HL-60/S4 (cell line): ENCODE data around the gene DDX25.

Experiments
- in situ Hi-C: fragments of 300-500 bp; cut with MboI; formaldehyde crosslinking; loops from 2 replicates; pipeline ENCODE4 v1.14.3; 2022; ENCODE audit warnings: low sequenced_read_pairs

DDX25 gene

GRCh38 chr11:125933030-125933813 lies 28.9 kb downstream of the DDX25 start:
- in situ Hi-C loops = no loop called here

DNA sequence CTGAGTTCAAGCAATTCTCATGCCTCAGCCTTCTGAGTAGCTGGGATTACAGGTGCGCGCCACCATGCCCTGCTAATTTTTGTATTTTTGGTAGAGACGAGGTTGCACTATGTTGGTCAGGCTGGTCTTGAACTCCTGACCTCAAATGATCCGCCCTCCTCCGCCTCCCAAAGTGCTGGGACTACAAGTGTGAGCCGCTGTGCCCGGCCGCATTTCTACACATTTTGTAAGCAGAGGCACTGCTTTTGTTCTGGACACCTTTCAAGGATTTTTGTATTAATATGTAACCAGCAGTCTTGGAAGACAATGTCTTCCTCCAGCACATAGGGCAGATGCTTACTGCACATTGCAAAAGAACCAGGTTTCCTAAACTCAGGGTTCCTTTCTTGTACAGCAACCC lies 30.2 kb downstream of the DDX25 start:
- in situ Hi-C loops = no loop called here

DNA sequence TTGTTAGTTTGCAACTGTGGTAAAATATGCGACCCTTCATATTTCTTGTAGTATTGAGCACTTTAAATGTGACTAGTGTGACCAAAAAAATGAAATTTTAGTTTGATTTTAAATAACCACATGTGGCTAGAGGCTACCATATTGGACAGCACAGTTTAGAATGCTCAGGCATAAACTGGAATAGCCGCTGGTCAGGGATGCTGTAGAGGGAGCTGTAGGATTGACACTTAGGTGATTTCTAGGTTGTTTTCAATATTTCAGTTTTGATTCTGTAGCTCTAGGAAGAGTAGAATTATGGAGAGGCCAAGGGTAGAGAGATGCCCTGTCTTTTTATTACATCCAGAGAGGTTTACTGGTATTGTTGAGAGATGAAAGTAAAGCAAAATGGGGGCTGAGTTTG lies 30.7 kb downstream of the DDX25 start:
- in situ Hi-C loops = no loop called here

- in situ Hi-C loops = no loop called here
Observed at GRCh38 chr11:125935618-125936199, 31.4 kb downstream of the DDX25 start.

DNA sequence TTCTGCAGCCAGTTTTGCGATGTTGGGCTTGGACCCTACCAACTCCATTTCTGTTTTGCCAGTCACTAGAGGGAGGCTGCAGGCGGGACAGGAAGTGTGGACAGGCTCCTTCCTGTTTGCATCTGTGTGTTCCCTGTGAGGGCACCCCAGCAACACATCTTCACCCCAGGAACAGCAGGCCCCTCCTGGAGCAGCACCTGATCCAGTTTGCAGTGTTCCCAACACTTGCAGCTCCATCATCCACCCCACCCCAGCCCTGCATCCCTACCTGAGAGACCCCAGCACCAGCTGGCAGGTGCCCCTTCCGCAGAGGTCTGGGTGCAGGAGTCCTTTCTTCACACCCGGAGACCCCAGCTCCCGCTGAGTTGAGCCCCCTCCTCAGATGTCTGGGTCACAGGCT lies 34.1 kb downstream of the DDX25 start:
- in situ Hi-C loops = no loop called here

- in situ Hi-C loops = no loop called here
Observed at GRCh38 chr11:125939081-125939521, 34.8 kb downstream of the DDX25 start.

DNA sequence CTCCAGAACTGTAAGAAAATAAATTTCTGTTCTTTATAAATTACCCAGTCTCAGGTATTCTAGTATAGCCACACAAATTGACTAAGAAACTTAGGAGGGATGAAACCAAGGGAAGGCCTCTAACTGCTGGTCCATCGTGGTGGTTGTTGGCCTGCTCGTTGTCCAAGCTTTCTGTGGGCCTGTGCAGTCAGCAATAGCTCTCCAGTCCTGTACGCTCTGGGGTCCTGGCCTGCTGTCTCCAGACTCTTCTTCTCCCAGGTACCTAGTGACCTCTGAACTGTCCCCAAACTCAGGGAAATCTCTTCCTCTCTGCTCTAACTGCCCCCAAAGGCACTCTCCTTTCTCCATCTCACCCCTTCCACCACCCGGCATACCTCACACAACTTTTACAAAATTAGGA lies 35.8 kb downstream of the DDX25 start:
- in situ Hi-C loops = no loop called here

DNA sequence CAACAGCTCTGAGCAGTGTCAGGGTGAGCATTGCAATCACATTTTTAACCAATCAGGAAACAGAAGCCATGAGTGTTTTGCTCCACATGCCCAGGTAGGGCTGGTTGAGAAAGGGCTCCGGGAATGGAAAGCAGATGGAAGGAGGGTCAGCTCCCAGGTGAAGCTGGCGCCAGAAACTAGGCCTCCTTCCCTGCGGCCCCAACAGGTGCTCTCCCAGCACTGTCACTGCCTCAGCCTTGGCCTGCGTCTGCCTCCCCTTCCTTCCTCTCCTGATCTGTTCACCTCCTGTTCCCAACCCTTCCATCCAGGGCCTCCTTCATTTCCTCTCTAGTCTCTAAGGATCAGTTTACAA lies 36.9 kb downstream of the DDX25 start:
- in situ Hi-C loops = no loop called here

DNA sequence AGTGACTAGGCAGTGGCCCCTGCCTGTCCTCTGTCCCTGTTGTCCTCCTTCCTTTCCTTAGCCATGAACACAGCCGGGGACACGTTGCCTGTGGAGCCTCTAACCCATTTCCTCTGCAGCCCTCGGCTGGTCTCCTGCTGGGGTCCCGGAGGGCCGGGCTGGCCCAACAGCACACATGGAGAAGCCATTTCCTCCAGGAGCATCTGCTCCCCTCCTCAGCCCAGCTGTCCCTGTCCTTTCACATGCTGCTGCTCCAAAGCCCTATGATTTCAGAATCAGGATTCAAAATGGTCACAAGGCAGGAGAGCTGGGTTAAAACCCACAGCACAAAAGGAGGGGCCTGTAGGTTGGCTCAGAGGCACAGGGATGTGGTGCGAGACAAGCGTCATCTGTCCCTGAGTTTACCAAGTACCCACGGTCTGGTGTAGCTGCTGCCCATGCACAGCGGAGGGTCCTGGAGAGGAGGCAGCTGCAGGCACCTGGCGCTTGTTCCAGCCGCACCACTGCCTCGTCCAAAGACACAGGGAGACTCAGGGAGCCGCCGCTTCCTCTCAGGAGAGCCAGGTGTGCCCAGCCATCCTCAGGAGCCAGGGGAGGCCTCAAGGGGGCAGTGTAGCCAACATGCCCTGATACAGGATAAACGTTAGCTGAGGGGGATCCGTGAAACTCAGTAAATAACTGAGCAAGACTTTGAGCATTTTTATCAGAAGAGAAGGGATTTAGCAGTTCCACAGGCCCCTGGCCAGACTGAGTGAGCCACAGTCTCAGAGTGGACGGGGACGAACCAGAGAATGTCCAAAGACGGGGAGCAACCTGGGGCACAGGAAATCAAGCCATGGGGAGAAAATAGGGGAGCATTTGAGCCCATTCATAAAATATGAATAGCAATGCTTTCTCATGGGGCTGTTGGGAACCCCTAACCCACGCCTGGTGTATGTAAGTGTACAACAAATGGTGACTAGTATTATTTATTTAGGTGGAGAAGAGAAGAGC lies 37.6 kb downstream of the DDX25 start:
- in situ Hi-C loops = no loop called here

- in situ Hi-C loops = no loop called here
Observed at GRCh38 chr11:125942771-125943428, 38.6 kb downstream of the DDX25 start.

DNA sequence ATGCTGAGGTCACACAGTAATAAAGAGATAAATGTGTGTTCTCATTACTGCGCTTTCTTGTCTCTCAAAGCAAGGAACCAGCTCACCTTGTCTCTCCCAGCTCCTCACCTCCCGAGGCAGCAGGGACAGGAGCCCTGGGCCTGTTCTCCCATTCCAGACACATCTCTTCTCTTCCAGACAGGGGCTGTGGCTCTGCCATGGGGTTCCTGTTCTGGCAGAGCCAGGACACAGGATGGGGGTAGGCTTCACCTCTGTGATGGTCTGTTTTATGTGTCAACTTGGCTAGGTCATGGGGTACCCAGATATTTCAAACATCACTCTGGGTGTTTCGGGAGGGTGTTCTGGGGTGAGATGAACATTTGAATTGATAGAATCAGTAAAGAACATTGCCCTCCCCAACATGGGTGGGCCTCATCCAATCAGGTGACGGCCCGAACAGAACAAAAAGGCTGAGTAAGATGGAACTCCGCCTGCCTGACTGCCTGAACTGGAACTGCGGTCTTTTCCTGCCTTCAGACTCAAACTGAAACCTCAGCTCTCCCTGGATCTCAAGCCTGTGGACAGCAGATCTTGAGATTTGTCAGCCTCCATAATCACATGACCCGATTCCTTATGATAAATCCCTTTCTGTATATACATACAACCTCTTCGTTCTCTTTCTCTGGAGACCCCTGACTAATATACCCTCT lies 39.5 kb downstream of the DDX25 start:
- in situ Hi-C loops = no loop called here

DNA sequence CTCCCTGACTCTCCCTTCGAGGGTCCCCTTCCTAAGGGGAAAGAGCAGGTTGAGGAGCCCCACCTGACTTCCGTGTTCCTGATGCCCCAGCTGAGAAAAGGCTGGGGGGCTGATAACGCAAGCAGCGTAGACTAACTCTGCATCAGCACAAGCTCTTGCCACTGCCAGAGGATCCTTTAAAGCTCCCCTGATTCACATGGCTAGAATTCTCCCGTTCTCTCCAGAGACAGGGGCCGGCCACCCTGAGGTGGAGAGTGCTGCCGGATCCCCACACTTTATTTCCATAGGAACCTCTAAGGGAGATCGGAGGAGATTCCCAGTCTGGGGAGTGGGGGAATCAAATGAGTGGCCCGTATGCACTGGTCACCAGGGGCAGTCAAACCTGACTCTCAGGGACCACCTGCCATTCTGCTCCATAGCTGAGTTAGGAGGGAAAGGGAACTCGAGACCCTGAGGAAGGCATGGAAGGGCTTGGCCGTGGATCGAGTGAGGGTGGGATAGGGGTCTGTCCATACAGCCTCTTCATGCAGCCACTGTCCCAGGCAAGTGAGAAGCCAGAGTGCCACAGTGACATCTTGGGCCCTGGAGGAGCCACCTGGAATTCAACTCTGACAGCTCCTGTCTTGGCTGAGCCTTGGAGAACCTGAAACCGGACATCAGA lies 40.2 kb downstream of the DDX25 start:
- in situ Hi-C loops = no loop called here

- in situ Hi-C loops = no loop called here
Observed at GRCh38 chr11:125945011-125945796, 40.9 kb downstream of the DDX25 start.

DNA sequence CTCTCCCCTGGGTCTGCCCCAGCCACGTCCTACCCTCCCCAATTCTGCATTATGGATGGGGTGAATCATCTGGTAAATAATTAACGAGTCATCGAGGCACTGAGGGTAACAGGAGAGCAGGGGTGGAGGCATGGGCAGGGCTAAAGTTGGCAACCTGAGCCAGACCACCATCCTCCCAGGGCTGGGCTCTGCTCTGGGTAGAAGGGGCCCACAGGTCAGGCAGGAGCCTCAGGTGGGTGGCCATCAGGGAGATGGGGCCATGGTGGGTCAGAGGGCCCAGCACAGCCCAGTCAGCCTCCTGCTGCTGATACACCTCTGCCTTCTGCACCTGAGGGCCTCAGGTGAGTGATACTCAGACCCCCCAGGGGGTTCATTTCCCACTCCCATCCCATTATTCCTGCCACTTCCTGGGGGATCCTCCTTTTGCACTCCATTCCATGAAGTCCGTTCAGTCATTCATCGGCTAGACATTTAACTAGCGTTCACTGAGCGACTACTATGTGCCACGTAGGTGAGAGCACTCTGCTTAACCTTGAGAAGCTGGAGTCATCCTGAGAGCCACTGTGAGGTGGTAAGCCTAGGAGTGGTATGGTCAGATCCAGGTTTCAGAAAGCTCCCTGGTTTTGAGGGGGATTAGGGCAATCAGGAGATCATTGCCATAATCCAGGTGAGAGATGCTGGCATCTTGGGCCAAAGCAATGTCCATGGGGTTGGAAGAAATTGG lies 41.7 kb downstream of the DDX25 start, which contains the start of gene VSIG10L2:
Gene VSIG10L2 (plus strand): TSS at position 248 of the 724 bp plus-strand sequence. CDS start 12 bp downstream, at position 260.
- in situ Hi-C loops = no loop called here

DNA sequence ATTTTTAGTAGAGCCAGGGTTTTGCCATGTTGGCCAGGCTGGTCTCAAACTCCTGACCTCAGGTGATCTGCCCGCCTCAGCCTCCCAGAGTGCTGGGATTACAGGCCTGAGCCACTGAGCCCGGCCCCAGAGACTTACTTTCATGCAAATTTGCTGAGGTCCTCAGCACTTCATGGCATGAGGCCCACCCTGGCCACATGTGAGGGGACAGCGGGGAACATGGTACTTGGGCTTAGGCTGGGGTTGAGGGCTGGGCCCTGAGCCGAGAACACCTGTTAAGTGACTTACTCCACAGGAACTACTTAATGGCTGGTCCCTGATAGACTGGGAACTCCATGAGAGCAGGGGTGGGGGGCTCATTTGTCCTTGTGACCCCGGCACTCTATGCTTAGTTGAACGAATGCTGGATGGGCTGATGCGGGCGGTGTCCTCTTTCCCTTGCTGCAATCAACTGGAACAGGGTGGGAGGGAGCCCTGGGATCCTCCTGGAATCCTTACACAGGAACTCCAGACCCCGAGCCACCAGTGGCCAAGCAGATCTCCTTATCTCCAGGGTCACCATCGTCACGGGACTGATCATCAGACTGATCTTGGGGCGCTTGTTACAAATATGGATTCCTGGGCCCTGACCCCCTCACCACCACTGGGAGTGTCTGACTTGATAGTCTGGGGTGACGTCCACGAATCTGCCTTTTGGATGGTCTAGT lies 42.6 kb downstream of the DDX25 start:
- in situ Hi-C loops = no loop called here

DNA sequence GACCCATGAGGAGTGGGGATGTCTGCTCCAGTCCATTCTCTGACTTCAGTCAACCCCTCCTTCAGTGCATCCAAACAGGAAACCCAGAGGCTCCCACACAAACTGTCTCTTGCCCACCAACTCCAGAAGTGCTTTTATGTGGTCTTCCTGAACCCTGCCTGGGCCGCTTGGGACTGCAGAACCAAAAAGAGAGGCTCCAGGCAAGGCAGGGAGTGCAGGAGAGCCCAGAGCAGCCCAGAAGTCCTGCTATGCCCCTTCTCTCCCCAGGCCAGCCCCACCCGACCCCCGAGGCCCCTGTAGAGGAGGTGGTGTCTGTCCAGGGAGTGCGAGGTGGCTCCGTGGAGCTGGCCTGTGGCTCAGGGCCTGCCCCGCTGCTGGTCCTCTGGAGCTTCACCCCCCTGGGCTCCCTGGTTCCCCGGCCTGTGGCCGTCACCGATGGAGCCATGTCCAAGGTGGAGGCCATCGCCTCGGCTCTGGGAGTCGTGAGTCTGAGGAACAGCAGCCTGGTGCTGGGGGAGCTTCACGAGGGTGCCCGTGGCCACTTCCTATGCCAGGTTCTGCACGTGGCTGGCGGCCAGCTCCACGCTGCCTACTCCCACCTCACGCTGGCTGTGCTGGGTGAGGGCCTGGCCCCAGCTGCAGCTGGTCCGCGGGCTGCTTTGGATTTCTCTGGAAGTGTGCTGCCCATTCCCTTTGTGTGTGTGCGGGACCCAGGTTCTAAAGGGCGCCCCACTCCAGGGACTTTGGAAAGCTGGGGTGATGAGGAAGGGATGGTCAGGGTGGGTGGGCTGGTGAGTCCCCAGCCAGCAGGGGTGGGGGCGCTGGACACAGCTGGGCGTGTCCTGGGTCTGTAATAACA lies 43.3 kb downstream of the DDX25 start:
- in situ Hi-C loops = no loop called here
